AG04449 (cell line): ENCODE measurements around the gene PLXNB1.

Experiments used
- CTCF ChIA-PET: fragments of 350-600 bp; formaldehyde crosslinking; extraction: SDS; loops from one replicate; lab custom pipeline; 2021; ENCODE audit warnings: antibody characterized with exemption; lab: Yijun Ruan, JAX
- POLR2A ChIA-PET: fragments of 400-600, 350-600 bp; formaldehyde crosslinking; extraction: SDS; loops from one replicate; lab custom pipeline; 2020; ENCODE audit warnings: antibody characterized with exemption, inconsistent platforms; lab: Yijun Ruan, JAX
- DNase-seq: peaks from one replicate; pipeline ENCODE4 v3.0.0-alpha.2; 2010; ENCODE audit warnings: low read depth, low spot score
- H3K4me3 ChIP-seq: 2 replicates; pipeline ENCODE4 v1.5.1; 2011; ENCODE audit warnings: low read depth, mild to moderate bottlenecking, control low read depth, low read length
- TF ChIP-seq, protein P1 (sequence below): IDR thresholded peaks from one replicate; pipeline ENCODE4 v1.5.1; 2011; ENCODE audit warnings: mild to moderate bottlenecking, moderate library complexity, low read length, control low read depth, inconsistent platforms; ENCODE audit not compliant: insufficient read depth; ENCODE audit errors: missing control alignments

The PLXNB1 gene

DNA sequence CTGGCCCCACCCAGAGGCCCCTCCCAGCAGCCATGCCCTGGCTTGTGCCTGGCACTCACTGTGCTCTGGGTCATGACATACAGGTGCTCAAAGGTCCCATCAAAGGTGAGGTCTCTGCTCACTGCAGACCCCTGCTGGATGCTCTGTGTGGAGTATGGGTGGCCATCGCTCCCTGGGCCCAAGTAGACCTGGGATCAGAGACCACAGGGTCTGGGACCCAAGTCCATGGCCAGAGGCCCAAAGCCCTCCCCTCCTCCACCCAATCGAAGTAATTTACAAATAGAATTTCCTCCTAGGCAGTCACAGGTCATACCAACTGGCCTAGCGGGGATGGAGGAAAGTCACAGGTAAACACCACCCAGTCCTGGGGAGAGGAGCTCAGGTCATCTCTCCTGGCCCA lies 7.6 kb downstream of the PLXNB1 start:
- no peak for DNase-seq
- TF ChIP-seq, protein P1, sequence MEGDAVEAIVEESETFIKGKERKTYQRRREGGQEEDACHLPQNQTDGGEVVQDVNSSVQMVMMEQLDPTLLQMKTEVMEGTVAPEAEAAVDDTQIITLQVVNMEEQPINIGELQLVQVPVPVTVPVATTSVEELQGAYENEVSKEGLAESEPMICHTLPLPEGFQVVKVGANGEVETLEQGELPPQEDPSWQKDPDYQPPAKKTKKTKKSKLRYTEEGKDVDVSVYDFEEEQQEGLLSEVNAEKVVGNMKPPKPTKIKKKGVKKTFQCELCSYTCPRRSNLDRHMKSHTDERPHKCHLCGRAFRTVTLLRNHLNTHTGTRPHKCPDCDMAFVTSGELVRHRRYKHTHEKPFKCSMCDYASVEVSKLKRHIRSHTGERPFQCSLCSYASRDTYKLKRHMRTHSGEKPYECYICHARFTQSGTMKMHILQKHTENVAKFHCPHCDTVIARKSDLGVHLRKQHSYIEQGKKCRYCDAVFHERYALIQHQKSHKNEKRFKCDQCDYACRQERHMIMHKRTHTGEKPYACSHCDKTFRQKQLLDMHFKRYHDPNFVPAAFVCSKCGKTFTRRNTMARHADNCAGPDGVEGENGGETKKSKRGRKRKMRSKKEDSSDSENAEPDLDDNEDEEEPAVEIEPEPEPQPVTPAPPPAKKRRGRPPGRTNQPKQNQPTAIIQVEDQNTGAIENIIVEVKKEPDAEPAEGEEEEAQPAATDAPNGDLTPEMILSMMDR = no peak
- POLR2A ChIA-PET = no interaction called here

DNA sequence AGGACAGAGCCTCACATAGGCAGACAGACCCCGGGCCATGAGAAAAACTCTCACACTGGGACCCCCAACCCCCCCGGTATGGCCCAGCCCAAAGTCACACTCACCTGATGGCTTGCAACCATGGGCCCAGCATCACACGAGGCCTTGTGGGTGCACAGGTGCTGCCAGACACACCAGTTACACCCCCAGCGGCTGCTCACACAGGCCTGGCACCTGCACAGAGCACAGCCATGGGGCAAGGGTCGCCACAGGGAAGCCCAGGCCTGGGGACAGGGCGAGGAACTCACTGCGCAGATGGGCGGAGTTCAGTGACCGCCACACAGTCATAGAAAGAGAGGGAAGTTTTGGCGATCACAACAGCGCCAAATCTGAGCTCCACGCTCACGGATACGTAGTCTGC lies 9.3 kb downstream of the PLXNB1 start:
- CTCF ChIA-PET = interaction anchor here (1.4 kb wide), 1 partner anchor 20 kb away, joined by 5 read pairs; no protein-coding TSS in a partner anchor
- POLR2A ChIA-PET = no interaction called here
- TF ChIP-seq, protein P1 = no peak

More for the DNA sequence above, 7.6 kb downstream of the PLXNB1 start:
- CTCF ChIA-PET = interaction anchor here (1.0 to 16.2 kb wide), 5 partner anchors 10 to 147 kb away, joined by 4 to 749 read pairs (median 10); partner anchors contain the start of genes CCDC51 and TMA7
- no peak overlapping the region for H3K4me3 ChIP-seq

DNA sequence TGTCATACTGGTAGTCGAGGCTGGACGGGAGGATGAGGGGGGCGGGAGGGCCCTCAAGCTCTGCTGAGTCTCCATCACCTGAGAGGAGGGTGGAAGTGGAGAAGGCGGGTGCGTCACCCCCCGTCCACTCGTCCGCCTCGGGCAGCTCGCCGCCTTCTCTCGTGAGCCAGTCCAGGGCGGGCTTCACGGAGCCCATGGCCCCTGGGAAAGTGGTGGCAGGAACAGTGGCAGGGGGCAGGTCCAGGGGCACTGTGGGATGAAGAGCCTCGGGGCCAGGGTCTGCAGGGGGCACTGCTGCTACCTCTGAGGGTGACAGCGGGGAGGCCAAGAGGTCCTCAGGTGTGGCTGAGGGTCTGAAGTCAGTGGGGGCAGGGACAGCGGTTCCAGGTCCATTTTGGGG lies 10.3 kb downstream of the PLXNB1 start:
- TF ChIP-seq, protein P1 = no peak
- no peak overlapping the region for H3K4me3 ChIP-seq
- ChIA-PET CTCF (interaction anchor here (1.0 to 6.6 kb wide), 3 partner anchors 13 to 18 kb away, joined by 4 to 46 read pairs (median 16); no protein-coding TSS in a partner anchor), POLR2A (no interaction called here)
- no peak for DNase-seq

More for the DNA sequence above, 9.3 kb downstream of the PLXNB1 start:
- H3K4me3 ChIP-seq = no peak overlapping the region
- no peak for DNase-seq

DNA sequence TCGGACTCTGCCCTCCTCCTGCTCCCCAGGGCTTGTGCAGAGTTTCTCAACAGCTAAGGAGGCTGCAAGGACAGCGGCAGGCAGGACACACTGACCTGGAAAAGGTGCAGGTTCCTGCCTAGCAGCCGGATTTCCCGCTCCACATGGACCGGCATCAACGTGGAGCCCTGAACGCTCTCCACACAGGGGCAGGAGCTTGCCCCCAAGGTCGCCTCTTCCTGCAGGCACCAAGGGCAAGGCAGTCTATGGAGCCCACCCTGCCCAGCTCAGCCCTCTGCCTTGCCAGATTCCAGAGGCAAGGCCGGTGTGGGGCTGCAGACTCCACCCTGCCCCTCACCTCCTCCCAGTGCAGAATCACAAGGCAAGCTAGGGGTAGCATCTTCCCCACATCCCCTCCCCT lies 10.7 kb downstream of the PLXNB1 start:
- H3K4me3 ChIP-seq = no peak overlapping the region
- DNase-seq = no peak
- ChIA-PET POLR2A (no interaction called here), CTCF (interaction anchor here (1.0 to 6.6 kb wide), 3 partner anchors 13 to 17 kb away, joined by 4 to 46 read pairs (median 16); no protein-coding TSS in a partner anchor)
- TF ChIP-seq, protein P1 = no peak

DNA sequence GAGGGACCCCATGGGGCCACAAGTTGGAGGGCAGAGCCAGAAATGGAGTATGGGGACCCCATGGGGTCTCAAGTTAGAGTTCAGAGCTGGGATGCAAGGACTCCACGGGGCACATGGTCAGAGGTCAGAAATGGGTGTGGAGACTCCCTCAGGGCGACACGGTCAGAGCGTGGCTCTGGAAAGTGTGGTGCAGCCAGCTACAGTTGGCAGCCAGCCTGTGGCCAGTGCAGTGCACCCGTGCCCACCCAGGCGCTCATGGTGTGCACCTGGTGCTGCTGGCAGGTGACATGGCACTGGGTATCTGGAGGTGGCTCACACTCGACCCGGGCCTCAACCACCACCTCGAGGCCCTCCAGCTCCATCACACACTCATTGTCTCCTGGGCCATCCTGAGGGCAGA lies 11.2 kb downstream of the PLXNB1 start:
- TF ChIP-seq, protein P1 = no peak
- ChIA-PET POLR2A (interaction anchor here (0.6 kb wide), 2 partner anchors 8 to 62 kb away, joined by 3 read pairs; no protein-coding TSS in a partner anchor), CTCF (interaction anchor here (1.0 to 6.6 kb wide), 3 partner anchors 14 to 18 kb away, joined by 4 to 46 read pairs (median 16); no protein-coding TSS in a partner anchor)
- no peak overlapping the region for H3K4me3 ChIP-seq
- DNase-seq = no peak

DNA sequence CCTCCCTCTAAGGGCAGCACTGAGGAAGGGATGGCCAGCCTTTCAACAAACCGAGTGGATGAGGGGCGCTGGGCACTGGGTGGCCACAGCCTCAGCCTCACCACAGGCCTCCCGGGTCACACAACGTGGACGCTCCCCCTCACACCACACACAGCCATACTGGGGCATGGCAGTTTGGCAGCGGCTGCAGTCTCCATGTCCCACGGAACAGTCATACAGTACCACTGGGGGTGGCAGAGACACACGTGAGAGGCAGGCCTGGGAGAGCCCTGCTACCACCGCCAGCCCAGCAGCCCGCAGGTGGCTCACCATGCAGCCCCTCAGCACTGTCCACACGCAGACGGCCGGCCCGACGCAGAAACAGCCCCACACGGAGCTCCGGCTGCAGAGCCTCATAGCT lies 11.7 kb downstream of the PLXNB1 start:
- ChIA-PET POLR2A (interaction anchor here (0.6 kb wide), 2 partner anchors 8 to 61 kb away, joined by 3 read pairs; no protein-coding TSS in a partner anchor), CTCF (interaction anchor here (2.4 to 6.6 kb wide), 2 partner anchors 16 to 18 kb away, joined by 16 to 46 read pairs; no protein-coding TSS in a partner anchor)
- H3K4me3 ChIP-seq = no peak overlapping the region
- DNase-seq = no peak
- TF ChIP-seq, protein P1 = no peak
